NCI-H2227 (cell line): Measurements from ENCODE around the gene KRTAP12-1.
"Not testable (repeated sequence)": the region's sequence is repeated elsewhere in the genome, so short reads cannot be mapped to it uniquely, and the experiment has no call there.

ENCODE experiments used
- DNase-seq: peaks from one replicate; lab custom pipeline; 2025; ENCODE audit not compliant: unreplicated experiment; lab: John Stamatoyannopoulos, UW

Gene KRTAP12-1

DNA sequence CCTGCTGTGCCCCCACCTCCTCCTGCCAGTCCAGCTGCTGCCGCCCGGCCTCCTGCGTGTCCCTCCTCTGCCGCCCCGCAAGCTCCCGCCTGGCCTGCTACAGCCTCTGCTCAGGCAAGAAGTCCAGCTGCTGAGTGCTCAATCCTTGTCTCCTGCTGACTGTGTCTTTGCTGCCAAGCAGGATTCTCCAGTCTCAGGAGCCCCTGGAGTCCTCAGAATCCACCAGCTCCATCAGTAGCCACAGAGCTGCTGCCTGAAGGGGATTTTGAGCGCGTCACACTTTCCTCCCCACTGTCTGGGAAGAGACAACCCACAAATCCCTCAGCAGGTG lies 34.8 kb downstream of the KRTAP12-1 start:
- no peak for DNase-seq

- DNase-seq = peak; percentile 23
These were observed 35.4 kb downstream of the KRTAP12-1 start, which contains the start of gene KRTAP10-11 for GRCh38 chr21:44646366-44647221. Gene KRTAP10-11, plus strand, starts transcription at chr21:44646414. Its CDS starts 45 bp downstream, at chr21:44646459.

DNA sequence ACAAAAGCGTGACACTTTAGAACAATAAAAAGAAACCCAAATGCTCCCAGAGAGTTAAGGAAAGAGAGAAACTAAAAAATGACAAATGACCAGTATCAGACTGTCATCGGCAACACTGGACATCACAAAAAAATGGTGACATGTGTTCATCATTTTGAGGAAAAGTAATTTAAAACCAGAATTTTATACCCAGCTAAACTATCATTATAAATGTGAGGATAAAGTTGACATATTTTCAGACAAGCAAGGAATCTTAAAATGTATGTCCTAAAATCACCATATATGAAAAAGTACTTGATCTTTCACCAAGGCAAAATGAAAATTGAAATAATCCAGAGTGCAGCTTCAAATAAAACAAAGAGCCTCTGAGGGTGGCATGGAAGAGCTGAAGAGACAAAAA lies 37.1 kb downstream of the KRTAP12-1 start:
- no peak for DNase-seq

DNA sequence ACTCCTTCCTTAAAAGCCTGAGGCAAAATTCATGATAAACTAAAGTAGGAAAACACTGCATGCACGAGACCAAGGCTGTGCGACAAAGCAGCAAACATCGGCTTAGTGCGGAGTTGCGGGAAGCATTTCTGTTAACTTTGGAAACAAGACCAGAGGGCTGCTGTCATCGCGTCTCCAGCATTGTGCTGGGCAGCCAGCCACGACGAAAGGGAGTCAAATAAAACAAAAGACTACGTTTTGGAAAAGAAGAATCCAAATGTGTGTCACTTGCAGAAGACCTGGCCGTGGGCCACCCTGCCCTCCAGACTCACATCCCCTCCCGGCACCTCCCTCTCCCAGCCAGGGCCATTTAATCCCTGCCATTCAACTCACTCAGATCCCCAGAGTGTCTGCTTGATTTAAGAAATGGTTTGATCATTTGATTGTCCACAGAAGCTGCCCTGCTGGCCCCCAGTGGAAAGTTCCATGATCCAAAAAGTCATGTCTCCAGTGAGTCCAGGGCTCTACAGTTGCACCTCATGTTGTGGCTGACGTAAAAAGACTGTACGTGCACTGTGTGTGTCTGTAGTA lies 38.1 kb downstream of the KRTAP12-1 start:
- no peak for DNase-seq

GRCh38 chr21:44640761-44641160 lies 41.2 kb downstream of the KRTAP12-1 start:
- no peak for DNase-seq

- DNase-seq = no peak
These were observed 42.7 kb downstream of the KRTAP12-1 start for GRCh38 chr21:44639331-44639655.

- not testable (repeated sequence) for DNase-seq
These were observed 43.2 kb downstream of the KRTAP12-1 start for GRCh38 chr21:44638506-44639330.

- DNase-seq = not testable (repeated sequence)
These were observed 44.1 kb downstream of the KRTAP12-1 start for GRCh38 chr21:44637851-44638348.

- DNase-seq = peak; percentile 66
These were observed 44.7 kb downstream of the KRTAP12-1 start, which contains the start of gene KRTAP10-10 for GRCh38 chr21:44637018-44637850. Gene KRTAP10-10, plus strand, starts transcription at chr21:44637356. Its CDS starts 62 bp downstream, at chr21:44637418.

DNA sequence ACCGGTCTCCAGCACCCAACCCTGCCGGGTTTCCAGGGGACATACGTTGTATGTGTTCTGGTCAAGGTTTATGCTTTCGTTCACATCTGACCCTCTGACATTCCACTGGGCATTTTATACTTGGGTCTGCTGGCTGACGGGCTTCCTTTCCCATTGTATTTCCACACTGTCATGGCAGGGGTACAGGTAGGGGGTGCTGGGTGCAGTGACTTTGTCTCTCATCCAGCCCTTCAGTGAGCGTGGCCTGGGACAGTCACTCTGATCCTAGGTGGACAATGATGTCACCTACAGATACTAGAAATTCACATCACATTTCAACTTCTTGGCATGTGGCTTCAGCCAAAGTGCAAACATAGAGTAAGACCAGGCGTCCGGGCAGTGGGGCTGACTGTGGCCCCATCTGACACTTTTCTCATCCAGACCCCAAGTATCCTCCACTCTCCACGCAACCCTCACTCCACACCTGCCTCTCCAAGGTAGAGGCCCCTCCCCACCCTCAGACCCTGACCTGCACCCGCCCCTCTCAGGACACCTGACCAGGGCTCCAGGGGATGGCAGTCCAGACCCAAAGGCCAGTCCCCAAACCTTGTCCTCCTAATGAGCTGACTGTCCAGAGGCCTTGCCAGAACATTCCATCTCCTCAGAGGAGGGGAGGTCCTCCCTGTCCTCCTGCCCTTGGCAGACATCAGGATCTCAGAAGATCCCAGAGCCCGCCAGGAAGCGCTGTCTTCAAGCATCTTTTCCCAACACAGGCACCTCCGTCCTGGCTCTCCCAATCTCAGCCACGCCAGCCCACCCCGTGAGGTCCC lies 45.5 kb downstream of the KRTAP12-1 start:
- DNase-seq = no peak

DNA sequence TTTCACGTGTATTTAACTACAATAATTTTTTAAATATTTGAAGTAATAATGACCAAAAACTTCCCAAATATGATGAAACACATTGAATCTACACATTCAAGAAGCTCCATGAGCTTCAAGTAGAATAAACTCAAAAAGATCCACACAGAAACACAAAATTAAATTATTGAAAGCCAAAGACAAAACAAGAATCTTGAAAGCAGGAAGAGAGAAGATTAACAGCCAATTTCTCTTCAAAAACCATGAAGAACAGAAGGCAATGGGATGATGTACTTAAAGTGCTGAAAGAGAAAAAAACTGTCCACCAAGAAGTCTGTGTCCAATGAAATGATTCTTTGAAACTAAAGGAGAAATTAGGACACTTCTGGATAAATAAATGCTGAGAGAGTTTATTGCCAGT lies 49.9 kb downstream of the KRTAP12-1 start:
- DNase-seq = no peak
